ENCODE measurements around the gene MIS12.

The MIS12 gene, protein sequence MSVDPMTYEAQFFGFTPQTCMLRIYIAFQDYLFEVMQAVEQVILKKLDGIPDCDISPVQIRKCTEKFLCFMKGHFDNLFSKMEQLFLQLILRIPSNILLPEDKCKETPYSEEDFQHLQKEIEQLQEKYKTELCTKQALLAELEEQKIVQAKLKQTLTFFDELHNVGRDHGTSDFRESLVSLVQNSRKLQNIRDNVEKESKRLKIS

DNA sequence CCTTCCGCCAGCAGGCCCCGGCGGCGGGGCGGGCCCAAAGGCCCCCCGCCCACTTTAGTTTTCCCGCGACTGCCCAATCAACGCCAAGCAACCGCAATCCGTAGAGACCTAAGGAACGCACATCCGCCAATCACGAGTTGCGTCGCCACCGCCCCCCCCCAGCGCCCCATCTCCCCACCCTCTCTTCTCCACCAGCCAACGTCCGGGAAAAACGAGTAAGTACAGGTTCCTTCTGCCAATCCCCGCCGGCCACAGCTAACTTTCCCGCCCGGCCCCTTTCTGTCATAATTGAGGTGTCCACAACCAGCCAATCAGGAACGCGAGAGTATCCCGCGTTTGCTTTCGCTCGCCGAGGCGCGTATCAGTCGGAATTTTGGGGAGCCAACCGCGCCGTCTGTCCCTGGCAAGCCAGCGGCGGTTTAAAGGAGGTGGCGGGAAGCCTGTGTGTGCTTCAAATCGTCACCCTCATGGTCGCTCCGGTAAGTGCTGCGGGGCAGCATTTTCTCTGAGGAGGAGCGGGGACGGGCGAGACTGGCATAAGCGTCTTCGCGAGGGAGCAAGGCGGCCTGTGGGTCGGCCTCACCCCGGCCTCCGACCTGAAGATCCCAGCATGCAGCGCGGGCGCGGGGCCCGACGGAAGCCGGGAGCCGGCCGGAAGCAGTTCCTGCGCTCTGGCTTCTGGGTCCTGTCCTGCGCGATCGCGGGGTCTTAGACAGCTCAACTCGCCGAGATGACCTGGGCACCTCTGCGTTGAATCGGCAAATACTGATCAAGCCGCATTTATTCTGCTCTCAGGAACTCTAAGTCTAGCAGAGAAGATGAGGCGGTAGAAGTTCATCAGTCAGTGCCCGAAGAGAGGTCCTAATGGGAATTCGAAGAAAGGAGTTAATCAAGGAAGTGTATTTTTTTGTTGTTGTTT is at the start of gene MIS12:
TSS of gene MIS12 (plus strand) at position 361 of the 919 bp plus-strand sequence. CDS start 2,297 bp downstream, outside the sequence.
- peak; percentile 100 for DNase-seq

DNA sequence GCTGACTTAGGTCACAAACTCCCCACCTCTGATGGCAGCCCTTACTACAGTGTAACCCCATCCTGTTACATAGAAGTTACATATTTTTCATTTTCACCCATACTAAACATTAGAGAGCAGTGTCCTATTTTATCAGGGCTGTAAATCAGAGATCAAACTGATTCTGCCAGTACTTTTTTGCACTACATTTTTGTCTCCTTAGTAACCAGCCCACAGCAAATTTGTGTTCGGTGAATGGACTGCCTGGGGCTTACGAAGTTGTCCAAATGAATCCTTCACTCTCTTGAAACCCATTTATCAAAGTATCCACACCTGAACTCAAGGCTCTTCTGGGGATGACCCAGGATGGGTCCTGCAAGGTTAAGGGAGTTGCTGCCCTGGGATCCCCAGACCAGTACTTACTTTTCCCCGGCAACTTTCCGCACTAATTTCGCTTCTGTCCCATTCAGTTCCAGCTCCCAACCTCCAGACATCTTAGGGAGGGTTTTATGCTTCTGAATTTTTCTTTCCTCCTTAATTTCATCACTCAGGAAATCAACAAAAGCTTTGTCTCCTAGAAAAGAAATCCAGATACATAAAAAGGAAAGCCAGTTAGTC is 48.5 kb upstream of the MIS12 start:
- peak; percentile 48 for DNase-seq

DNA sequence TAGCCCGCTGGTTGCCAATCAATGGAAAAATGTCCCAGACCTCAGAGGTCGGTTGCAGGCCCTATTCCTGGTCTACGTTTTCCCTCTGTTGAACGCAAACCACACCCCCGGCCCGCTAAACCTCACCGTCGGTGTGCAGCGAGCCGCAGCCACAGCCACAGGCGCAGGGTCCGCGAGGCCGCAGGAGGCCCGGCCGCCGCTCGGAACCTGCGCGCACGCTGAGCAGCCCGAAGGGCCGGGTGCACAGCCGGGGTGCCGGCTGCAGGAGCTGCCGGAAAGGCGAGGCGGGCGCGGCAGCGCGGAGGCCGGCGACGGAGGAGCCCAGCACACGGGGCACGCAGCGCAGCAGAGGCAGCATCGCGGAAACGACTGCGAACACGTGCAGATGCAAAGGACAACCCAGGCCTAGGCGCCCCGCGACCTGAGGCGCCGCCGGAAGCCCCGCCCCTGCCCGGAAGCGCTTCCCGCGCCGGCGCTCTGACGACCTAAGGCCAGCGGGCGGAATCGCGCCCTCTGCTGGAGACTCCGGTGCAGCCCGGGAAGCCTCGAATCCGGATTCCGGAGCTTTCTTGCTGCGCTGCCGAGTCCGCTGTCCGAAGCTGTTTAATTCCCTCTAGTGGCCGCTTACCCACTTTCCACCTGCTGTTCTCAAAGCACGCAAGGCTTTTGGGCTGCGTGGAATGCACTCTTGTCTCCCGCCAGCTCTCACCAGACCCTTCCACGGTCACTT is 47.5 kb upstream of the MIS12 start, which contains the start of gene C1QBP:
TSS of gene C1QBP (minus strand) at position 440 of the 730 bp plus-strand sequence. CDS start at position 358, 82 bp downstream.
- DNase-seq: peak; percentile 98

DNA sequence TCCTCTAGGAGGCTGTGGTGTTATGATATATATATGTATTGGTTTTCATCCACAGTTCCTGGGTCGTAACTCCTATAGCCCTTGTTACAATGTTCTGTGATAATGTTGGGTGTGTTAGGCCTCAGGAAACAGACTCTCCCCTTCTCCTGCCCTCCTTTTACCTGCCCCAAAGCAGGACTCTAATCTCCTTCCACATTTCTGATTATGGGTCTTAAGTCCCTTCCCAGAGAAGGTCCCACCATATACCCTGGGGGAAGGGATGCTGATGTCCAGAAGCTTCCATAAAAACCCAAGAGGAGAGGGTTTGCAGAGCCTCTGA is 47.0 kb upstream of the MIS12 start:
- DNase-seq: no peak

DNA sequence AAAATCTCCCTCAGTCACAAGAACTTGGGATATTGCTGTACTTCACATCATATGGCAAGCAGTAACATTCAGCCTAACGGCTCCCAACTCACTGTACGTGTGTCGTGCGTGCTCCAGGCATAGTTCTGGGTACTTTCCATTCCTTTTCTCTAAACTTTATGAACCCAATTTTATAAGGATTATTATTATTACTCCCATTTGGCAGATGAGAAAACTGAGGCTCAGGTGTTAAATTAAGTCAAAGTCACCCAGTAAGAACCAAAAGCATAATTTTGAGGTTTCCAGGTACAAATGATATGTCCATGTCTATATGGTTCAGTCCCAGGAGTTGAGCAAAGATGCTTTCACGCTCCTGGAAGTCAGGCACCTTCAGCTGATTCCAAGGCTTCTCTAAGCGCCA is 42.6 kb upstream of the MIS12 start:
- no peak for DNase-seq

DNA sequence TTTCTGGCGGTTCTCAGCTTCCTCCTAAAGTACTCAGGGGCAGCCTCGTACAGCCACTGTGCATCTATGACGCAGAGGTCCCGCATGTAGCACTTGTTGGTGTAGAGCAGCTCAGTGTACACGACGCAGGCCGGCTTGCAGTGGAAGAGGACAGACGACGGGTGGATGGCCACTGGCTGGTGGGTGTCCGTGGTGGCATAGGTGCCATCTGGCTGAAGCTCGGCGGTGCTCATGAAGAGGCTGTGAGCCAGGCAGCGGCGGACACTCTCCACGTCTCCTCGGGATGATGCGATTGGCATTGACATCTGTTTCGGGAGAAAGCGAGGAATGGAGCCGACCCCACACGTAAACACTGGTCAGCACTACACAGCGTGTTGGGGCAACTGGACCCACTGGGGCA is 42.2 kb upstream of the MIS12 start:
- DNase-seq: no peak

DNA sequence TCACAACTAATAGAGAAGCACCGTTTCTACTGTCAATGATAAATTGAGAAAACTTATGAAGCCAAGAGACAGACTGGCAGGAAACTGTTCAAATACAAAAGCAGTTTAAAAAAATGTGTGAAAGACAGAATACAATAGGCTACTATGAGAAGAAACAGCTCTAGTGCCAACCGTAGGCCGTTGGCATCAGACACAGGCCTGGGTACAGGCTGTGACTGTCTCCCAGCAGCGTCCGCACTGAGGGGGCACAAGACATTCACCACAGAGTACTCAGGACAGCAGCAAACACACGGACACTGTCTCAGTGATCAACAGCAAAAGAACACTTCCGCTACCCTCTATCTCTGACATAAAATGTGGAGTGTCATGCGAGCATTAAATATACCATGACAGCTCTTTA is 39.6 kb upstream of the MIS12 start:
- no peak for DNase-seq

DNA sequence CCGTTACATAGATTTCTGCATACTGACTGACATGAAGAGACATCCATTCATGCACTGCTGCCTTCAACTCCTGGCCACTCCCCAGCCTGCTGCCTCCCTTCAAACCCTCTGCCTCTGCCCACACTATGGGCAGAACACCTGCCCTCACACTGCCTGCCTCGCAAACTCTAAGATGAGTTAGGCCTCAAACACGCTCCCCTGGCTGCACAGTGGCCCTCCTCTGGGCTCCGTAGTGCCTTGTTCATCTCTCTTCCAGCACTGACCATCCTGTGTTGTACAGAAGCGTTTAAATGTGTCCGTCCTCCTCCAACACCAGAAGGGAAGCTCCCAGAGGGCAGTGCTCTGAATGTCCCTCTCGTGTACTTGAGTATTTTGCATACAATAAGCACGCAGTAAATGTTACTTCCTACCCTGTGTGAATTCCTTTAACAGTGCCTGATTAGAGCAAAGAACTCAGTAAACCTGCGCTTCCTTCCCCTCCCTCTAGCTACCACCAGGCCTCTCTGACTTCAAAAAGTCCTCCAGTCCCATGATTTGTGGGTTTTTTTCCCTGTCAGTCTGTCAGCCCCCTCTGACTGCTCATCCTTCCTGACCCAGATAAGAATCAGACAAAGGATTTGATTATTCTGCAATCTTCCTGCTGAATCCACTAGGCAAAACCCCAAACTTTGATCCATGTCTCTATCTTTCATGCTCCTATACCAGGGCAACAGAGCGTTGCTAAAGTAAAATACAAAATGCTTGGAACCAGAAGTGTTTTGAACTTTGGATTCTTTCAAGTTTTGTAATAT is 21.5 kb upstream of the MIS12 start:
- no peak for DNase-seq

DNA sequence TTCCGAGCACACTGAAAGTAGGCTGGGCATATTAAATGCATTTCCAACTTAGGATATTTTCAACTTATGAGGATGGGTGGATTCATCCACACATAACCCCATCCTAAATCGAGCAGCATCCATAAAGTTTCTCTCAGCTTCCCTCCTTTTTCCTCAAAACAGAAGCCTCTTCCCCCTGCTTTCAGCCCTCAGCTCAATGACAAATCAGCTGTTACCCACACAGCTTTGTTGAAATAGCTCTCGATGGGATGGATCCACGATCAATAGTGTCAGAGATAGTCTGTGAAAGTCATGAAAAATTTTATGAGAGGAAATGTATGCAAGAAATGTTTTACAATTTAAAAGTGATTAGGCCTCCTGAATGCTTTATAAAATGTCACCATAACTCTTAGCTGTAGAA is 20.1 kb upstream of the MIS12 start:
- DNase-seq: no peak

DNA sequence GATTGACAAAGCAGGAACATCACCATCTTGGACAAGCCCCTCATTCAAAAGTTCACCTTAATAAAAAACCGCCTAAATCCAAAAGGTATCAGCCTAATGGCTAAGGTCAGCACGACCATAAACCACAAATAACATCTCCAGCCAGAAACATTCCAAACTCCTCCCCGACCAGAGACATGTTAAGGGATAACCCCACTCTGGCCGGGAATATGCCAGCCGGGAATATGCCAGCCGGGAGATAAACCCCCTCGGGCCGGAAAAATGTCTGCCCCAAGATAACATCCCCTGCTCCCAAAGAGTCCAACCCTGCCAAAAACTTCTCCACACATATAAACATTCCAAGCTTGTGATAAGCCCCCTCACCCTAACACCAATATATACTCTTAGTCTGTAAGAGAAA is 18.9 kb upstream of the MIS12 start:
- peak; percentile 16 for DNase-seq

DNA sequence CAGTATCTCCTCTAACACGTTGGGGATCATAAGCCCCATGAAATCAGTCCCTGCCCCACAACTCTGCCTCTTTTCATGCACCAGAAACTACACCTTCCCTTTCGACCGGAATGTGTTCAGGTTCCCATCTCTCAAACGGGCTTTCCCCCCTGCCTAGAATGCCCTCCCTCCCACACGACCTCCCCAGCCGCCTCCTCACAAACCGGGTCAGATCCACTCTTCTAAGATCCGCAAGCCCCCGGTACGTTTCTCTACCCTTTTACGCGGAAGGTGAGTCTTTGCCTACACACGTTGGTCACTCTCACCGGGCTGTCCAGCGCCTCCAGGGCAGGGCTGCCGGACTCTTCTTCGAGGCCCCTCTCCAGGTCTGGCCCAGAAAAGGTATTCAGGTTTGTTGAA is 18.3 kb upstream of the MIS12 start:
- peak; percentile 38 for DNase-seq

DNA sequence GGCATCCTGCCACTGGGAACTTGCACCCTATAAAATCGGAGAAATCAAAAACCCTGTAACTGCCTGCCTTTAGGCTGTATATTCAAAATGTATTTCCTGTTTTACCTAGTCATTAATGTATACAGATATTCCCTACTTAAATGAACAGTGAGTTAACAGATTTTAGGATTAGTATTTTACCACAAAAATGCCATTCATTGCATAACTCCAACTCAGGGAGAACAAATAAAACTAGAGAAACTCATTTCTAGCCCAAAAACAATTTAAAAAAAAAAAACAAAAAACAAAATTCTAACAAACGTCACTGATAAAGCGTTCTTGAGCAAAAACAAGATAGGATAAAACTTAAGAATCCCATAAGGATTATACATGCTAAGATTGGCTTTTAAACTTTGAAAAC is 13.9 kb upstream of the MIS12 start:
- DNase-seq: no peak

DNA sequence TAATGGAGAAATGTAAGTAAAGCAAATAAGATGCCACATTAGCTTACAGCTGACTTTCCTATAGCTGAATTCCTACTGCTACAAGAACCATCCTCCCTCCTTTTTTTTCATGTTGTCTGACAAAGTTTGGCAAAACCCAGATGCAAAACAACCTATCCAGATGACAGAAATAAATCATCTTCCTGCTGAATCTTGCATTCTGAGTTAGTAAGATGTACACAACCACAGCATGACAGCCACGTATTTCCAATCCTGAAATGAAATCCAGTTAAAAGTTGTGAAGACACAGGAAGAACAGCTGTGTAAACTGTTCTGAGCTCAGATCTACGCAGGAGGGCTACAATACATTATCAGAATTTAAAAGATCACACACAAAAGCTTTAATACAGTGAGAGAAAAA is 12.5 kb upstream of the MIS12 start:
- no peak for DNase-seq

DNA sequence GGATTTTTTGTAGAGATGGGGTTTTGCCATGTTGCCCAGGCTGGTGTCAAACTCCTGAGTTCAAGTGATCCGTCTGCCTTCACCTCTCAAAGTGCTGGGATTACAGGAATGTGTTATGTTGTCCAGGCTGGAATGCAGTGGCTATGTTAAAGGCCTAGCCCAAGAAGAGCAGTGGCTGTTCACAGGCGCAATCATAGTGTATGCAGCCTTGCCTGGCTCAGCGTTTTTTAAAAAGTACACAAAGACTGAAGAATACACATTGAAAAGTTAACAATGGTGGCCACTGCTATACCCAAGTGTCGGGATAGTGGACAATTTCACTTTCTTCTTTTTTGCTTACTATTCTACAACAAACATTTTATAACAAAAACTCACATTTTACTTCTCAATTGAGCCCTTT is 7.4 kb upstream of the MIS12 start:
- no peak for DNase-seq

DNA sequence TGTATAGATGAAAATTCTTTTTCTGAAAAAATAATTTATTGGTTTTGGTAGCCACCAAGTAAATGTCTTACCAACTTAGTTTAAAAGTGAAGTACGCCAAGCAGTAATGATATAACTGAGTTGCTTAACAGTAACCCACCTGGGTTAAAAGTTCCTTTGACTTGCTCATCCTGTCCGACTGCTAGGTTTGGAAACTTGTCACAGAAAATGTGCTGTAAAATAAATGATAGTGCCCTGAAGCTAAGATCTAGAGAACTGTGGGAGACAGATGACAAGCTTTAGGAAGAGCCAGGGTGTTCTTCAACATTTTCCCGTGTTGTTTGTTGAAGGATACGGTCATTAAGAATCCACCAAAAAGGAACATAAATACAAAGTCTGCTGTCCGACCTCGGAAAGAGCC is 5.4 kb upstream of the MIS12 start:
- DNase-seq: no peak

DNA sequence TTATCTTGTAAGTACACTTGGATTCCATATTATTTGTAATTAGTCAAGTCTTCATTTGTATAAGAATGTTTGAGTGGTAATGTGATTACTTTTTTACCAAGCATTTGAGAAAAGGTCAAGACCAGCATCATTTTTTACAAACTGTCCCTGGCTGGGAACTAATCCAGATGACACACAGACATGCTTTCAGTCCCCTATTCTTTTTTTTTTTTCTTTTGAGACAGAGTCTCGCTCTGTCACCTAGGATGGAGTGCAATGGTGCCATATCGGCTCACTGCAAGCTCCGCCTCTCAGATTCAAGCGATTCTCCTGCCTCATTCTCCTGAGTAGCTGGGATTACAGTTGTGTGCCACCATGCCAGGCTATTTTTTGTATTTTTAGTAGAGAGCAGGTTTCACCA is 4.9 kb upstream of the MIS12 start:
- DNase-seq: no peak

DNA sequence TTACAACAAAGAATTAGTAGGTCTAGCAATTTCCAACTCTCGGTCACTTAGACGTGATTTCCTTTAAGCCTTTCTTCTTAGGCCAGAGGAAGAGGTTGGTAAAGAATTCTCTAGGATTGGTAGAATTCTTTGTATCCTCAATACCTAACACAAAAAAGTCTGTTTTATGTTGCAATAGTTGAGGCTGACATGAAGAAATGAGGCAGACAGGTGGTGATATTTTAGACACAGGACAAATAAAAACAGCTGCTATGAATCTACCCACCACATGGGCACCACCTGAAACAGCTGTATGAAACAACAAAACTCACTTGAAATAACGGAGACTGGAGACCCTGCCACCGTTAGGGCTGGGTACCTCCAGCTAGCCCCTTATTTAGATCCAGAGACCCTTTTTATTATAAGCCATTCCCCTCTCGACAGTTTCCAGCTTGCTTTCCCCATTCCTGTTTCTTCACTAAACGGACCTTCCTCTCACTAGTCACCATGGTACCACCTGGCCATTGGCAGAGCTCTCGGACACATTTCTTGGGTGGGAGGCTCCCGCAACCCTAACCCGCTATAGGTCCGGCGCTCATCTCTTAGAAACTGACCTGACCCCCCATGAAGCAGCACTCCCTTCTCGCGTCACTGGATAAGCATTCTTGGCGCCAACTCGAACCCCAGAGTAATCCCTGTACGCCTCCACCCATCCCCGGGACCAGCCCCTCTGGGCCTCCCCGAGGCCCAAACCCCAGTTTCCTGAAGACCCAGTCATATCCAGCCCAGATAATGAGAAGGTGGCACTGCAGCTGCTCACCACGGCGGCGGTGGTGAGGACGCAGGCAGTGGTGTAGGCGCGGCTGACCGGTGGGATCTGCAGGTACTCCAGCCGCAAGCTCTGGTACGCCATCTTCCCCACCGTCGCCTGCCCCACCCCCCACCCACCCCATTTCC is 828 bp upstream of the MIS12 start, which contains the start of gene DERL2:
TSS of gene DERL2 (minus strand) at position 909 of the 936 bp plus-strand sequence. CDS start at position 892, 17 bp downstream.
- peak; percentile 81 for DNase-seq

DNA sequence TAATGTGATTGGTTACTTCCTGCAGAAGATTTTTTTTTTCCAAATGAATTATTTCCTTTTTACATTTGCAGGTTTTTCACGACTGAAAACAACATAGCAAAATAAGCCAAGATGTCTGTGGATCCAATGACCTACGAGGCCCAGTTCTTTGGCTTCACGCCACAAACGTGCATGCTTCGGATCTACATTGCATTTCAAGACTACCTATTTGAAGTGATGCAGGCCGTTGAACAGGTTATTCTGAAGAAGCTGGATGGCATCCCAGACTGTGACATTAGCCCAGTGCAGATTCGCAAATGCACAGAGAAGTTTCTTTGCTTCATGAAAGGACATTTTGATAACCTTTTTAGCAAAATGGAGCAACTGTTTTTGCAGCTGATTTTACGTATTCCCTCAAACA is 2.4 kb downstream of the MIS12 start:
- DNase-seq: no peak

DNA sequence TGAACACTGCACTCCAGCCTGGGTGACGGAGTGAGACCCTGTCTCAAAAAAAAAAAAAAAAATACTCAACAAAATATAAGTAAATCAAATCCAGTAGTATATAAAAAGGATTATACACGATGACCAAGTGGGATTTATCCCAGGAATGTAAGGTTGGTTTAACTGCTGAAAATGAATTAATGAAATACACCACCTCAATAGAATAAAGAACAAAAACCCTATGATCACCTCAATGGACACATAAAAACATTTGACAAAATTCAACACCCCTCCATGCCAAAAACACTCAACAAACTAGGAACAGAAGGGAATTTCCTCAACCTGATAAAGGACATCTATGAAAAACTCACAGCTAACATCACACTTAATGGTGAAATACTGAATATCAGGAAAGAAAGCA is 6.6 kb downstream of the MIS12 start:
- DNase-seq: no peak

DNA sequence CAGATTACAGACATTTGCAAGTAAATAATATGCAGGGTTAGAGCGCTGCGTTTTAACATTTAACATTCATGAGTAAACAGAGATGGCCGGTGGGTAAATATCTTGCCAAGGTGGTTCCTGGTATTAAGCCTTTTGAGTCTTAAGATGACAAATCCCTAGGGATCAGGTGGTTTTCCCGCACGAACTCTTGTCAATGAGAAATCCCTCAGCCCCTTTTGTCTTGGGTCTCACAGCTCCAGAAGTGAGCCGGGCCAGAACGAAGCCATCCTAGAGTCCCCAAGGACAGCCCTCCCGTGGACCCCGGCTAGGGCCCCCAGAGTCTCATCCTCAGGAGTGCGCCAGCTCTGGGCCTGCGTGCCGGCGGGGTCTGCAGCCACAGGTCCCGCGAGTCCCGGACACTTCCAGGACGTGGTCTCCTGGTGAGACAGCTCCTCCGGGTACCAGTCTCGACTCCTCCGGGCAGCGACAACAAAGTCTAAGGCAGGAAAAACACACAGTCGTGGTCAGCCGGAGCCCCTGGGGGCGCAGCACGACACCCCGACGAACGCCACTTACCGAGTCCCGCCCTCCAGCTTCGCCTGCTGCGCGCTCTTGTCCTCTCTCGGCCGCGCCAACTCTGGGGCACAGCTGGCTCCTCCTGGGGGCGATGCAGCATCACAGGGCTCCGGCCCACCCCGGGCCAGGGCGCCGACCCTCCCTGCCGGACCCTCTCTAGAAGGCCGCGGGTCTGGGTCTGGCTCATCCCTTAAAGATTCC is 13.3 kb downstream of the MIS12 start:
- DNase-seq: peak; percentile 54

DNA sequence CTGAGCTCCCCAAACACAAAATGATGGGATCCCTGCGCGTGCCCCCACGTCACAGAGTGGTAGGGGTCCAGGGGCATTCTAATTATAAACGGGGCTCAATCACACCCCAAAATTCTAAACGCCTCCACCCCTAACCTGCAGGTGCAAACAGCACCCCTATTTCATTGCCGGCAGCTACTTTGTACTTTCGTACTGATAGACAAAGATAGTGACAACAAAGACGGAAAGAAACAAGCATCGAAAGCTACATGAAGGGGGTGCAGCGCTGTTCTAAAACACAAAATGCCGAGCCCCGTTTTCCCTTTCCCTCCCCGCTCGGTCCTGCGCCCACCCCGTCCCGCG is 13.9 kb downstream of the MIS12 start:
- DNase-seq: no peak

Data from NCI-H82 (cell line).